ACC112 (cell line): Measurements from ENCODE around the gene ACSF3.

Source experiments
- H2AFZ ChIP-seq: fragments of 200-600 bp; sonication (generic); one replicate; pipeline ENCODE4 v1.6.0; 2017; ENCODE audit warnings: antibody characterized with exemption, low read length; ENCODE audit not compliant: unreplicated experiment
- H3K27ac ChIP-seq: fragments of 200-600 bp; sonication (generic); 2 replicates; pipeline ENCODE4 v1.5.1; 2014; ENCODE audit warnings: low read depth, mild to moderate bottlenecking, antibody characterized with exemption, low read length, moderate library complexity
- H3K27me3 ChIP-seq: fragments of 200-600 bp; sonication (generic); 2 replicates; pipeline ENCODE4 v1.6.1; 2014; ENCODE audit warnings: mild to moderate bottlenecking, antibody characterized with exemption, low read length, moderate library complexity, mixed read lengths; ENCODE audit not compliant: insufficient read depth
- H3K36me3 ChIP-seq: fragments of 200-600 bp; sonication (generic); 2 replicates; pipeline ENCODE4 v1.6.1; 2016; ENCODE audit warnings: mild to moderate bottlenecking, antibody characterized with exemption, low read length, moderate library complexity, mixed read lengths; ENCODE audit not compliant: insufficient read depth
- H3K4me1 ChIP-seq: fragments of 200-600 bp; sonication (generic); one replicate; pipeline ENCODE4 v1.6.1; 2016; ENCODE audit warnings: low read length, mixed read lengths; ENCODE audit not compliant: insufficient read depth, unreplicated experiment, control insufficient read depth
- H3K4me3 ChIP-seq: fragments of 200-600 bp; sonication (generic); 2 replicates; pipeline ENCODE4 v1.5.1; 2014; ENCODE audit warnings: mild to moderate bottlenecking, low read depth, low read length
- H3K79me2 ChIP-seq: fragments of 200-600 bp; sonication (generic); one replicate; pipeline ENCODE4 v1.6.0; 2016; ENCODE audit warnings: low read length; ENCODE audit not compliant: control insufficient read depth, unreplicated experiment, insufficient read depth

Gene ACSF3

GRCh38 chr16:89113152-89113547, 19.5 kb downstream of the ACSF3 start:
- Histone ChIP-seq H3K79me2 (no peaks in the 10 kb centered on the region), H3K4me1 (no peaks in the 10 kb centered on the region), H3K27ac (no peak overlapping the region), H2AFZ (no peak overlapping the region), H3K4me3 (no peak overlapping the region), H3K36me3 (no peaks in the 10 kb centered on the region; the same call in 1 of the 2 replicates), H3K27me3 (no peaks in the 10 kb centered on the region)

- H3K36me3 ChIP-seq: no peaks in the 10 kb centered on the region; the same call in 1 of the 2 replicates
- no peak overlapping the region for H2AFZ ChIP-seq
- H3K27me3 ChIP-seq: no peaks in the 10 kb centered on the region
- no peaks in the 10 kb centered on the region for H3K4me1 ChIP-seq
- H3K79me2 ChIP-seq: no peaks in the 10 kb centered on the region
- no peak overlapping the region for H3K4me3 ChIP-seq
- no peak overlapping the region for H3K27ac ChIP-seq
Observed at GRCh38 chr16:89113661-89114060, 20.0 kb downstream of the ACSF3 start.

GRCh38 chr16:89114159-89114981, 20.7 kb downstream of the ACSF3 start:
- no peaks in the 10 kb centered on the region for H3K79me2 ChIP-seq

GRCh38 chr16:89115216-89115861, 21.7 kb downstream of the ACSF3 start:
- H3K36me3 ChIP-seq: no peaks in the 10 kb centered on the region
- H3K4me3 ChIP-seq: no peak overlapping the region
- no peaks in the 10 kb centered on the region for H3K79me2 ChIP-seq
- H3K27ac ChIP-seq: no peak overlapping the region
- H3K27me3 ChIP-seq: no peaks in the 10 kb centered on the region
- no peak overlapping the region for H2AFZ ChIP-seq
- no peaks in the 10 kb centered on the region for H3K4me1 ChIP-seq

More at GRCh38 chr16:89114159-89114981, 20.7 kb downstream of the ACSF3 start:
- Histone ChIP-seq H3K27ac (no peak overlapping the region), H2AFZ (no peak overlapping the region), H3K4me3 (no peak overlapping the region), H3K4me1 (no peaks in the 10 kb centered on the region), H3K27me3 (no peaks in the 10 kb centered on the region), H3K36me3 (no peaks in the 10 kb centered on the region; the same call in 1 of the 2 replicates)

- H3K4me1 ChIP-seq: no peaks in the 10 kb centered on the region
- no peak overlapping the region for H3K4me3 ChIP-seq
- no peaks in the 10 kb centered on the region for H3K79me2 ChIP-seq
- H3K27ac ChIP-seq: no peak overlapping the region
- H3K36me3 ChIP-seq: no peaks in the 10 kb centered on the region
- H2AFZ ChIP-seq: no peak overlapping the region
- no peaks in the 10 kb centered on the region for H3K27me3 ChIP-seq
Observed at GRCh38 chr16:89116341-89117226, 22.9 kb downstream of the ACSF3 start.

GRCh38 chr16:89117227-89117974, 23.7 kb downstream of the ACSF3 start:
- no peaks in the 10 kb centered on the region for H3K4me1 ChIP-seq
- H3K27me3 ChIP-seq: no peaks in the 10 kb centered on the region
- no peaks in the 10 kb centered on the region for H3K36me3 ChIP-seq
- H3K79me2 ChIP-seq: no peaks in the 10 kb centered on the region
- H3K4me3 ChIP-seq: no peak overlapping the region
- H3K27ac ChIP-seq: no peak overlapping the region
- no peak overlapping the region for H2AFZ ChIP-seq

- H2AFZ ChIP-seq: no peak overlapping the region
- no peaks in the 10 kb centered on the region for H3K79me2 ChIP-seq
- no peaks in the 10 kb centered on the region for H3K36me3 ChIP-seq
- no peak overlapping the region for H3K4me3 ChIP-seq
- H3K27me3 ChIP-seq: no peaks in the 10 kb centered on the region
- no peaks in the 10 kb centered on the region for H3K4me1 ChIP-seq
- no peak overlapping the region for H3K27ac ChIP-seq
Observed at GRCh38 chr16:89117975-89118289, 24.3 kb downstream of the ACSF3 start.

- Histone ChIP-seq H3K36me3 (peaks cover 2% of the 10 kb centered on the region; the same call in 1 of the 2 replicates), H3K27me3 (no peaks in the 10 kb centered on the region), H3K4me1 (no peaks in the 10 kb centered on the region), H3K27ac (no peak overlapping the region), H3K4me3 (no peak overlapping the region), H2AFZ (no peak overlapping the region), H3K79me2 (no peaks in the 10 kb centered on the region)
Observed at GRCh38 chr16:89118361-89119165, 24.9 kb downstream of the ACSF3 start.

GRCh38 chr16:89119166-89119621, 25.5 kb downstream of the ACSF3 start:
- peaks cover 4% of the 10 kb centered on the region; the same call in 1 of the 2 replicates for H3K36me3 ChIP-seq
- H3K27me3 ChIP-seq: no peaks in the 10 kb centered on the region
- no peak overlapping the region for H3K4me3 ChIP-seq
- no peaks in the 10 kb centered on the region for H3K79me2 ChIP-seq
- H3K4me1 ChIP-seq: no peaks in the 10 kb centered on the region
- H2AFZ ChIP-seq: no peak overlapping the region
- H3K27ac ChIP-seq: no peak overlapping the region
